AG10803 (cell line): Measurements from ENCODE around the gene MFN1.
A peak's percentile ranks its signal among the peaks of the same experiment; 100 is the strongest.

Experiments
- DNase-seq: peaks from one replicate; pipeline ENCODE4 v3.0.0; 2010; ENCODE audit warnings: low read depth
- H3K4me3 ChIP-seq: 2 replicates; pipeline ENCODE4 v1.5.1; 2011; ENCODE audit warnings: mild to moderate bottlenecking, low read length, control low read depth
- TF ChIP-seq, protein P1 (sequence below): conservative IDR thresholded peaks from 2 replicates; pipeline ENCODE4 v1.5.1; 2011; ENCODE audit warnings: mild to moderate bottlenecking, low read length, control low read depth, inconsistent platforms

Gene MFN1

DNA sequence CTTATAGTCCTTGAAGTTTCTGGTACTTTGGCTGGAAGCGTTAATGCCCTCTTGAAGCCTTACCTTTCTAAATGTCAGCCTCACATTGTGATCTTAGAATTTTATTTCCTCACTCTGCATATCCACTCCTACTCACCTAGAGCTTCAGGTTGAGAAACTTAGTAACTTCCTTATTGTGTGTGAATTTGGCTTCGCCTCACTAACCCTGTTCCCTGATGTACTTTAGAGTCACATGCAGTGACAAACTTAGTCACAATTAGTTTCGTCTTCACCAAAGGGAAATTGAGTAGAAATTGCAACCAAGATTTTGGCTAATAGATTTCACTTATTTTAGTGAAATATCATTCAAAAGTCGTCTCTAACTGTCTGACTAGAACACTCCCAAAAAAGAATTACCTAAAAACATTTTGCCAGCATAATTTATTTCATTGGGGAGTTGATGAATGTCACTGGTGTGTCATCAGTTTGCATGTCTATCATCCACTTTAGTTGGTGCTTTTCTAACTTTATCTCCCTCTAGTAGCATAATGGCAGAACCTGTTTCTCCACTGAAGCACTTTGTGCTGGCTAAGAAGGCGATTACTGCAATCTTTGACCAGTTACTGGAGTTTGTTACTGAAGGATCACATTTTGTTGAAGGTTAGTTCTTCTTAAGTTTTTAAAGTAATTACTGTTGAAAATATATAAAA is 960 bp downstream of the MFN1 start:
- DNase-seq, result no peak
- TF ChIP-seq, protein P1, sequence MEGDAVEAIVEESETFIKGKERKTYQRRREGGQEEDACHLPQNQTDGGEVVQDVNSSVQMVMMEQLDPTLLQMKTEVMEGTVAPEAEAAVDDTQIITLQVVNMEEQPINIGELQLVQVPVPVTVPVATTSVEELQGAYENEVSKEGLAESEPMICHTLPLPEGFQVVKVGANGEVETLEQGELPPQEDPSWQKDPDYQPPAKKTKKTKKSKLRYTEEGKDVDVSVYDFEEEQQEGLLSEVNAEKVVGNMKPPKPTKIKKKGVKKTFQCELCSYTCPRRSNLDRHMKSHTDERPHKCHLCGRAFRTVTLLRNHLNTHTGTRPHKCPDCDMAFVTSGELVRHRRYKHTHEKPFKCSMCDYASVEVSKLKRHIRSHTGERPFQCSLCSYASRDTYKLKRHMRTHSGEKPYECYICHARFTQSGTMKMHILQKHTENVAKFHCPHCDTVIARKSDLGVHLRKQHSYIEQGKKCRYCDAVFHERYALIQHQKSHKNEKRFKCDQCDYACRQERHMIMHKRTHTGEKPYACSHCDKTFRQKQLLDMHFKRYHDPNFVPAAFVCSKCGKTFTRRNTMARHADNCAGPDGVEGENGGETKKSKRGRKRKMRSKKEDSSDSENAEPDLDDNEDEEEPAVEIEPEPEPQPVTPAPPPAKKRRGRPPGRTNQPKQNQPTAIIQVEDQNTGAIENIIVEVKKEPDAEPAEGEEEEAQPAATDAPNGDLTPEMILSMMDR, result no peak
- H3K4me3 ChIP-seq, result peak overlapping the region; percentile 86

DNA sequence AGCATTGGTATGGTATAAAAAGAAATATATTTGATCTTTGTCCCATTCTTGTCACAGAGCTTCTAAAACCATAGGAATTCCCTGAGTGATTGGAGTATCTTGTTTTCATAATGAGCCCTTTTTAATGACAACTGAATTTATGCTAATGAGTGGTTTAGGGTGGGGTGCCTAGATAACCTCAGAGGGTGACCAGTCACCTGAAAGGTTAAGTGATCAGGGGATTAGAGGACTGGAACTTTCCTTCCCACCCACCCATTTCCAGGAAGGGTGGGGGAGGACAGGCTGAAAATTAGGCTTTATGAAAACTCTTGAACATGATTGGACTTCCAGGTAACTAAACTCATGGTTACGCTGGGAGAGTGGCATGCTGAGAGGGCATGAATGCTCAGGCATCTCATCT is 8.5 kb downstream of the MFN1 start:
- TF ChIP-seq, protein P1, result no peak
- no peak for DNase-seq
- H3K4me3 ChIP-seq, result no peak overlapping the region

DNA sequence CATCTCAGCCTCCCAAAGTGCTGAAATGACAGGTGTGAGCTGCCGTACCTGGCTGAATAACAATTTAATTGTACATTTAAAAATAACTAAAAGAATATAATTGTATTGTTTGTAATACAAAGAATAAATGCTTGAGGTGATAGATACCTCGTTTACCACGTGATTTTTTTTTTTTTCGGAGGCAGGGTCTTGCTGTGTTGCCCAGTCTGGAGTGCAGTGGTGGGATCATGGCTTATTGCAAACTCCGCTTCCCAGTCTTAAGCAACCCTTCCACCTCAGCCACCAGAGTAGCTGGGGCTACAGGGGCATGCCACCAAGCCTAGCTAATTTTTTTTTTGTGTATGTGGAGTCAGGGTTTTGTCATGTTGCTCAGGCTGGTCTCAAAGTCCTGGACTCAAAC is 15.8 kb downstream of the MFN1 start:
- no peak for DNase-seq
- TF ChIP-seq, protein P1, result no peak
- H3K4me3 ChIP-seq, result no peak overlapping the region

DNA sequence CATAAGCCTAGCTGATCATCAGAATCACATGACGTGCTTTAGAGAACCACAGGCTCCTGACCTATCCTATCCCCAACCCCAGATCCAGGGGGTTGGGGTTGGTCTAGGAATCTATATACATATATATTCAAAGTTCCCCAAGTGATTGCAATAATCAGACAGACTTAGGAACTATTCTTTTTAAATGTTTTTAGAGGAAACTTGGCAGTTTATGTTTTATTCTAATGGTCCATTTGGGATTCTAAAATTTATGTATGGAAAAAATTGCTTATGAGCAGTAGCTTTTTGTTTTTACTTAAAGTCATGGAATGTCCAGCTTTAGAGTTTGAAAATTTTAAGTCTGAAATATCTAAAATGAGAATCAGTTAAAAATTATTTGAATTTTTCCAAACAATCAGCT is 22.1 kb downstream of the MFN1 start:
- H3K4me3 ChIP-seq, result no peak overlapping the region
- no peak for DNase-seq
- TF ChIP-seq, protein P1, result no peak

DNA sequence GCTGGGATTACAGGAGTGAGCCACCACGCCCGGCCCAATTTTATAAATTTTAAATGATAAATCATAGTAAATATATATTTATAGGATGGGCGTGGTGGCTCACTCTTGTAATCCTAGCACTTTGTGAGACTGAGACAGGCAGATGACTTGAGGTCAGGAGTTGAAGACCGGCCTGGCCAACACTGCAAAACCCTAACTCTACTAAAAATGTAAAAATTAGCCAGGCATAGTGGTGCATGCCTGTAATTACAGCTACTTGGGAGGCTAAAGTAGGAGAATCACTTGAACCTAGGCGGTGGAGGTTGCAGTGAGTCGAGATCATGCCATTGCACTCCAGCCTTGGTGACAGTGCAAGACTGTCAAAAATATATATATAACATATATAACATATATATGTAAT is 26.4 kb downstream of the MFN1 start:
- H3K4me3 ChIP-seq, result no peak overlapping the region
- DNase-seq, result no peak
- TF ChIP-seq, protein P1, result no peak

DNA sequence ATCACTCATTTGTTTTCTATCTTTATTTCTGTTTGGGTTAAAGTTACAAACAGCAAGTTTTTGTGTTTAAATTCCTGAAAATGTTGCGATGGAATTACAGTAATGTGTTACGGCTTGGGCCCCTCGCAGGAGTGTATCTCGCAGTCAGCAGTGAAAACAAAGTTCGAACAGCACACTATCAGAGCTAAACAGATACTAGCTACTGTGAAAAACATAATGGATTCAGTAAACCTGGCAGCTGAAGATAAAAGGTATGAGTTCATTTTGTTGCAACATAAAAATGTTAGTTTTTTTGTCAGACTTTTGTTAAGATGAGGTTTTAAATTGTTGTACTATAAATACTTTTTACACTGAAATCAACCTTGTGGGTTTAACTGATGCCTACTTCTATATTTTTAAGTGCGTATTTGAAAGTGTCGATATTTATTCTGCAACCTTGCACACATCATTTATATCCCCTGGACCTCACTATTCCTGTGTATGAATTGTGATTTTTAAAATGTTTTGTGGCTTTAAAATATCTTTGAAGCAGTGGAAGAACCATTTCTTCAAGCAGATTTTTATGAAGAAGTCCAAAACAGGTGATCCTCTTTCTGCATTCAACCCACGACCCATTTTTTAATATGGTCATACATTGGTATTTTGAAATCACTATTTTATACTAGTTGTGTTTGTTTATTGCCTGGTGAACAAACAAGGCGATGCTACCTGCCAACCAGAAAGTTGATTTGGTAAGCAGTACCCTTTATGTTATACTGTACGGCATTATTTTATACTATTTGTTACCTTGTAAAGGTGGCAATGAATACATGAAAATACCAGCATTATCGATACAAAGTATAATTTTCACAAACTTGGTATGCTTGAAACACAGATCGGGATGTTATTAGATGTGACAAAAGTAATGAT is 27.8 kb downstream of the MFN1 start:
- TF ChIP-seq, protein P1, result no peak
- no peak for DNase-seq
- H3K4me3 ChIP-seq, result no peak overlapping the region

DNA sequence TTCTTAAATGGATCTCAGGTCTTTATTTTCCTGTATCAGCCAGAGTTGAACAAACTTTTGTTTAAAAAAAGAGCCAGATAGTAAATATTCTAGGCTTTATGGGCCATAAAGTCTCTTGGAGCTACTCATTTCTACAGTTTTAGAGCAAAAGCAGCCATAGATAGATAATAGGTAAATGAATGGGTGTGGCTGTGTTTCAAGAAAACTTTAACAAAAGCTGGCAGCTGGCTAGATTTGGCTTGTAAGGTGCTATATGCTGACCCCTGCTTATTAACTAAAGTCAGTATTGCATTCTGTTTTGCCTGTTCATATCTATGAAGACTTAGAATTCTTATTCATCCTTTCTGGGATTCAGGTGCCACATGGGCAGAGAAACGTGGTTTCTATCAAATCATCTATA is 29.0 kb downstream of the MFN1 start:
- TF ChIP-seq, protein P1, result no peak
- no peak overlapping the region for H3K4me3 ChIP-seq
- no peak for DNase-seq
